GM18873 (cell line): ENCODE data around the gene FAM210A.

Experiments
- ATAC-seq: cut with Tn5 transposase; IDR thresholded peaks from one replicate; pipeline ENCODE4 v1.9.1; 2021; ENCODE audit warnings: mild to moderate bottlenecking, moderate library complexity, moderate number of reproducible peaks; ENCODE audit not compliant: unreplicated experiment, low FRiP score

The FAM210A gene

GRCh38 chr18:13624563-13625237, 101.7 kb downstream of the FAM210A start:
- ATAC-seq = no peak

GRCh38 chr18:13623871-13624270, 102.5 kb downstream of the FAM210A start:
- no peak for ATAC-seq

GRCh38 chr18:13623348-13623747, 103.0 kb downstream of the FAM210A start:
- ATAC-seq = no peak

GRCh38 chr18:13622751-13623150, 103.6 kb downstream of the FAM210A start:
- no peak for ATAC-seq

GRCh38 chr18:13621886-13622619, 104.3 kb downstream of the FAM210A start:
- ATAC-seq = no peak

GRCh38 chr18:13621446-13621849, 104.9 kb downstream of the FAM210A start:
- ATAC-seq = no peak

GRCh38 chr18:13620818-13621445, 105.4 kb downstream of the FAM210A start:
- ATAC-seq = no peak

- ATAC-seq = no peak
These were observed 106.1 kb downstream of the FAM210A start for GRCh38 chr18:13620206-13620672.

GRCh38 chr18:13619505-13620205, 106.7 kb downstream of the FAM210A start:
- no peak for ATAC-seq

GRCh38 chr18:13618760-13619438, 107.5 kb downstream of the FAM210A start:
- ATAC-seq = no peak

- ATAC-seq = no peak
These were observed 108.4 kb downstream of the FAM210A start for GRCh38 chr18:13617826-13618515.

GRCh38 chr18:13616525-13617035, 109.8 kb downstream of the FAM210A start:
- ATAC-seq = no peak

- no peak for ATAC-seq
These were observed 110.3 kb downstream of the FAM210A start for GRCh38 chr18:13616041-13616440.

- no peak for ATAC-seq
These were observed 110.9 kb downstream of the FAM210A start for GRCh38 chr18:13615432-13615861.

GRCh38 chr18:13614641-13615288, 111.6 kb downstream of the FAM210A start:
- no peak for ATAC-seq

GRCh38 chr18:13613591-13614501, 112.5 kb downstream of the FAM210A start:
- no peak for ATAC-seq
